Vagina (tissue), 2 donors: Measurements from ENCODE around the gene SPIRE2. TPM values are rescaled to one million over a fixed set of nuclear protein-coding genes. Genes with fewer than 3 reads are reported as not detected.

Experiments
- DNase-seq, 2 donors: peaks; one replicate each; pipeline ENCODE4 v3.0.0-alpha.2; 2017; ENCODE audit errors: extremely low spot score in 2 of 2
- H3K27ac ChIP-seq: fragments of 200-600 bp; sonication (generic); one replicate; pipeline ENCODE4 v1.5.1; 2019
- H3K27me3 ChIP-seq: fragments of 200-600 bp; sonication (generic); one replicate; pipeline ENCODE4 v1.5.1; 2019
- H3K36me3 ChIP-seq, 2 donors: fragments of 200-600 bp; sonication (generic); one replicate each; pipeline ENCODE4 v1.5.1; 2017 to 2019
- H3K4me1 ChIP-seq: fragments of 200-600 bp; sonication (generic); one replicate; pipeline ENCODE4 v1.5.1; 2019
- H3K4me3 ChIP-seq, 2 donors: fragments of 200-600 bp; sonication (generic); 1 replicate in 1 of 2; 2 replicates in 1 of 2; pipeline ENCODE4 v1.5.1; 2016 to 2019
- H3K9me3 ChIP-seq: fragments of 200-600 bp; sonication (generic); one replicate; pipeline ENCODE4 v1.5.1; 2019
- POLR2A ChIP-seq, 2 donors: fragments of 450-650 bp; IDR thresholded peaks; one replicate each; pipeline ENCODE4 v1.6.1; 2017; ENCODE audit warnings: antibody characterized with exemption in 2 of 2, mild to moderate bottlenecking in 2 of 2, moderate library complexity in 2 of 2
- POLR2AphosphoS5 ChIP-seq, 2 donors: sonication (generic); formaldehyde crosslinking; IDR thresholded peaks; one replicate each; pipeline ENCODE4 v1.9.0; 2017; ENCODE audit warnings: antibody characterized with exemption in 2 of 2, mild to moderate bottlenecking in 2 of 2, low read depth in 1 of 2; ENCODE audit not compliant: insufficient read depth in 1 of 2
- intact Hi-C: fragments of 100-400 bp; cut with DNase I; formaldehyde crosslinking; loops from one replicate; pipeline ENCODE4 v1.15.1; 2023
- total RNA-seq: library from RNA; depleted of rRNA; stranded (reverse); fragments of >200 nt; gene quantifications from one replicate; pipeline ENCODE4 v1.2.3, GENCODE V29; 2016
- TF ChIP-seq, protein P1 (sequence below), 3 experiments: fragments of 450-650 bp in 2 of 3; fragments of 200-600 bp in 1 of 3; sonication (generic) in 1 of 3; IDR thresholded peaks; one replicate each; pipeline ENCODE4 v1.5.1; 2017 to 2019; ENCODE audit warnings: antibody characterized with exemption in 3 of 3, mild to moderate bottlenecking in 2 of 3, moderate library complexity in 2 of 3

SPIRE2 gene
- total RNA-seq, 1 donor from 2014 or later = 2.2 TPM

DNA sequence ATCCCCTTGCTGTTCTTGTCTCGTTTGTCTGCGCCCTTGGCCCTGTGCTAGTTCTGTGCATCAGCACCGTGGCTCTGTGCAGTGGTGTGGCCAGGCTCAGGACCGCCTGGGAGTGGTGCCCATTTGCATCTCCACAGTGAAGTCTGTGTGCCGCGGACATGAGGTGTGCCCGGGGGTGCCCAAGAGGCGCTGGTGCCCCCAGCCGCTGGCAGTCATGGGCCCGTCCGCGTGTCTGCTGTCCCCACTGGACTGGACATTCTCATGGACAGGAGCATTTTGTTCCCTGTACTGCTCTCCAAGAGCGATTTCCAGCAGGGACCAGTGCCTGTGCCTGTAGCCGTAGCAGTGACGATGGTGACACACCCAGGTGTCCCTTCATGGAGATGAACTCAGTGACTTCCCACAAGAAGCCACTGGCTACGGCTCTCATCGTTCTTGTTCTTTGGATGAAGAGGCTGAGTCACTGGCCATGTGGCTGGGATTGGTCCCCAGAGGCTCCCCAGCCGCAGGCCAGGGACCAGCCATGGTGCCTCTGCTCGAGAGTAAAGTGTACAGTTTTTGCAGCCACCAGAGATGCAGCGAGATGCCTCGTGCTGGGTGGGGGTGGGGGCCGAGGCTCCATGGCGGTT lies 77.3 kb downstream of the SPIRE2 start:
- H3K27ac ChIP-seq = no peak overlapping the region
- no peak for TF ChIP-seq POLR2A (IDR thresholded peaks at IDR 0.05)
- TF ChIP-seq POLR2AphosphoS5 (IDR thresholded peaks at IDR 0.05; ENCODE audit: insufficient read depth in 1 of 2, low read depth in 1 of 2) = no peak
- TF ChIP-seq, protein P1, sequence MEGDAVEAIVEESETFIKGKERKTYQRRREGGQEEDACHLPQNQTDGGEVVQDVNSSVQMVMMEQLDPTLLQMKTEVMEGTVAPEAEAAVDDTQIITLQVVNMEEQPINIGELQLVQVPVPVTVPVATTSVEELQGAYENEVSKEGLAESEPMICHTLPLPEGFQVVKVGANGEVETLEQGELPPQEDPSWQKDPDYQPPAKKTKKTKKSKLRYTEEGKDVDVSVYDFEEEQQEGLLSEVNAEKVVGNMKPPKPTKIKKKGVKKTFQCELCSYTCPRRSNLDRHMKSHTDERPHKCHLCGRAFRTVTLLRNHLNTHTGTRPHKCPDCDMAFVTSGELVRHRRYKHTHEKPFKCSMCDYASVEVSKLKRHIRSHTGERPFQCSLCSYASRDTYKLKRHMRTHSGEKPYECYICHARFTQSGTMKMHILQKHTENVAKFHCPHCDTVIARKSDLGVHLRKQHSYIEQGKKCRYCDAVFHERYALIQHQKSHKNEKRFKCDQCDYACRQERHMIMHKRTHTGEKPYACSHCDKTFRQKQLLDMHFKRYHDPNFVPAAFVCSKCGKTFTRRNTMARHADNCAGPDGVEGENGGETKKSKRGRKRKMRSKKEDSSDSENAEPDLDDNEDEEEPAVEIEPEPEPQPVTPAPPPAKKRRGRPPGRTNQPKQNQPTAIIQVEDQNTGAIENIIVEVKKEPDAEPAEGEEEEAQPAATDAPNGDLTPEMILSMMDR (IDR thresholded peaks at IDR 0.05) = no peak
- intact Hi-C loops = no loop called here

DNA sequence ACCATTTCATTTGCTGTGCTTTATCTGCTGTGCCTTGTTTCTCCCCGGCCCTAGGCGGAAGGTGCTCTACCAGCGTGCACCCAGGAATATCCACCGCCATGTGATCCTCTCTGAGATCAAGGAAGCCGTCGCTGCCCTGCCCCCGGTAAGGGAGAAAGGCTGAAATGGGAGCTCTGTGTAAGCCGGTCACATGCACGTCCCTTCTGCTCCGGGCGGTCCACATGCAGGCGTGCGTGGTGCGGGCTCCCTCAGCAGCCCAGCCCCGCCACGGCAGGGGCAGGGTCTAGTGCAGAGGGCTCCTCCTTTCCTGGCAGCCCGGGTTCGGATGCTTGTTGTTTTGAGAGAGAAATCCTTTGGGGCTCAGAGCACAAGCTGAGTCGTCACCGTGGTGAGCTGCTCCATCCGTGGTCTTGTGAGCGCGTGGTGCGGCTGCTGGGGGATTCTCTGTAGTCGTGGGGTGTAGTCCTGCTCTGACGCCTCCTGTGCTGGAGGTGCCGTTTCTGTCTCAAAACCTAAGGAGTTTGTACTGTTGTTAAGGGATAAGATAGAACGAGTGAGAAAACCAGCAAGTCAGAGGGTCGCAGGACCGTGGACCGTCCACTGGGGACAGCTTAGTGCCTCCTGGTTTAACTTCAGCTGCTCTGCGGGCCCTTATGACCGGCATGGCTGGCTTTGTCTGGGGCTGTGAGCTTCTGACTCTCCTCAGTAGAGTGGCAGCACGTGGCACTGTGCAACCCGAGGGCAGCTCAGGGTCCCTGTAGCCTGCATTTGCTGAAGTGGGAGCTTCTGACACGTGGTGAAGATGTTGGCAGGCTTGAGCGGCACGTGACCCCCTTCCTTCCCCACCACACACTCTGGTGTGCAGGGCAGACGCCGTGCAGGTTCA lies 78.1 kb downstream of the SPIRE2 start:
- peaks cover 7% of the 10 kb centered on the region for H3K4me1 ChIP-seq
- peaks cover 0 to 64% of the 10 kb centered on the region in 2 donors for H3K36me3 ChIP-seq
- TF ChIP-seq POLR2A (IDR thresholded peaks at IDR 0.05) (no peak), POLR2AphosphoS5 (IDR thresholded peaks at IDR 0.05; ENCODE audit: insufficient read depth in 1 of 2, low read depth in 1 of 2) (no peak)
- TF ChIP-seq, protein P1 (IDR thresholded peaks at IDR 0.05) = no peak
- no peaks in the 10 kb centered on the region for H3K27me3 ChIP-seq
- DNase-seq = no peak
- H3K9me3 ChIP-seq = no peaks in the 10 kb centered on the region
- intact Hi-C loops = no loop called here
- H3K27ac ChIP-seq = no peak overlapping the region
- no peak overlapping the region for H3K4me3 ChIP-seq

More for the DNA sequence above, 77.3 kb downstream of the SPIRE2 start:
- no peaks in the 10 kb centered on the region for H3K9me3 ChIP-seq
- no peaks in the 10 kb centered on the region for H3K27me3 ChIP-seq
- H3K4me1 ChIP-seq = peaks cover 7% of the 10 kb centered on the region
- no peak for DNase-seq
- H3K4me3 ChIP-seq = no peak overlapping the region
- peaks cover 0 to 62% of the 10 kb centered on the region in 2 donors for H3K36me3 ChIP-seq

DNA sequence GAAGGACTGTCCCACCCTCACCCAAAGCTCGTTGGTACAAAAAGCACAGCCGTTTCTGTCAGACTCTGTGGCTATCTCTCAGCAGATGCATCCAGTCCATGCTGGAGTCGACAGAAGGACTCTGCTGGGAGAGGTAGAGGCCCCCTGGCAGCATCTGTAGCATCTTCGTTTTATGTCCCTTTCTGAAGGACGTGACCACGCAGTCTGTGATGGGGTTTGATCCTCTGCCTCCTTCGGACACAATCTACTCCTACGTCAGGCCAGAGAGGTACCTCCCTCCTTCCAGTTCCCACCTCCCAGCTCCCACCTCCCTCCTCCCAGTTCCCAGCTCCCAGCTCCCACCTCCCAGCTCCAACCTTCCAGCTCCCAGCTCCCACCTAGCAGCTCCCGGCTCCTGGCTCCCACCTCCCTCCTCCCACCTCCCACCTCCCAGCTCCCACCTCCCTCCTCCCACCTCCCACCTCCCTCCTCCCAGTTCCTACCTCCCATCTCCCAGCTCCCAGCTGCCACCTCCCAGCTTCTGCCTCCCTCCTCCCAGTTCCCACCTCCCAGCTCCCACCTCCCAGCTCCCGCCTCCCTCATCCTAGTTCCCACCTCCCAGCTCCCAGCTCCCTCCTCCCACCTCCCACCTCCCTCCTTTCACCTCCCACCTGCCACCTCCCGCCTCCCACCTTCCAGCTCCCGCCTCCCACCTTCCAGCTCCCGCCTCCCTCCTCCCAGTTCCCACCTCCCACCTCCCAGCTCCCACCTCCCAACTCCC lies 79.0 kb downstream of the SPIRE2 start:
- intact Hi-C loops = no loop called here
- peaks cover 0 to 65% of the 10 kb centered on the region in 2 donors for H3K36me3 ChIP-seq
- no peak overlapping the region for H3K4me3 ChIP-seq
- no peak overlapping the region for H3K27ac ChIP-seq
- no peaks in the 10 kb centered on the region for H3K9me3 ChIP-seq
- peaks cover 7% of the 10 kb centered on the region for H3K4me1 ChIP-seq
- H3K27me3 ChIP-seq = no peaks in the 10 kb centered on the region
- TF ChIP-seq POLR2A (IDR thresholded peaks at IDR 0.05) = no peak
- TF ChIP-seq POLR2AphosphoS5 (IDR thresholded peaks at IDR 0.05; ENCODE audit: insufficient read depth in 1 of 2, low read depth in 1 of 2) = no peak
- TF ChIP-seq, protein P1 (IDR thresholded peaks at IDR 0.05) = no peak
- DNase-seq = no peak

- no peak overlapping the region for H3K4me3 ChIP-seq
- H3K9me3 ChIP-seq = no peaks in the 10 kb centered on the region
- no peak for DNase-seq
- intact Hi-C loops = no loop called here
- peaks cover 7% of the 10 kb centered on the region for H3K4me1 ChIP-seq
- TF ChIP-seq POLR2A (IDR thresholded peaks at IDR 0.05) (no peak), POLR2AphosphoS5 (IDR thresholded peaks at IDR 0.05; ENCODE audit: insufficient read depth in 1 of 2, low read depth in 1 of 2) (no peak)
- TF ChIP-seq, protein P1 (IDR thresholded peaks at IDR 0.05) = no peak
- H3K27me3 ChIP-seq = no peaks in the 10 kb centered on the region
- no peak overlapping the region for H3K27ac ChIP-seq
- peaks cover 0 to 60% of the 10 kb centered on the region in 2 donors for H3K36me3 ChIP-seq
Measured at GRCh38 chr16:89908236-89908635, 80.0 kb downstream of the SPIRE2 start.
